RWPE2 (cell line): ENCODE measurements around the gene PRRX1.

Source experiments
- ATAC-seq: fragments of 200-7000 bp; cut with Tn5 transposase; 3 replicates; pipeline ENCODE4 v1.9.1; 2021; ENCODE audit warnings: low read depth
- DNase-seq: peaks from one replicate; pipeline ENCODE4 v3.0.0-alpha.2; 2020; ENCODE audit warnings: low spot score
- H3K27ac ChIP-seq: fragments of 450-650 bp; 2 replicates; pipeline ENCODE4 v1.5.1; 2017; ENCODE audit warnings: mild to moderate bottlenecking; ENCODE audit not compliant: poor library complexity, severe bottlenecking
- H3K27me3 ChIP-seq: fragments of 250-450 bp; sonication (Bioruptor Pico); 2 replicates; pipeline ENCODE4 v1.5.1; 2021; ENCODE audit warnings: mild to moderate bottlenecking, moderate library complexity; ENCODE audit not compliant: insufficient read depth, poor library complexity, severe bottlenecking
- H3K36me3 ChIP-seq: fragments of 250-450 bp; sonication (Bioruptor Pico); 2 replicates; pipeline ENCODE4 v1.5.1; 2020; ENCODE audit warnings: low read depth, mild to moderate bottlenecking, moderate library complexity
- H3K4me1 ChIP-seq: fragments of 250-450 bp; sonication (Bioruptor Pico); 2 replicates; pipeline ENCODE4 v1.5.1; 2021; ENCODE audit warnings: mild to moderate bottlenecking, moderate library complexity; ENCODE audit not compliant: insufficient read depth, poor library complexity, severe bottlenecking
- H3K4me3 ChIP-seq: fragments of 250-450 bp; sonication (Bioruptor Pico); 2 replicates; pipeline ENCODE4 v1.5.1; 2021; ENCODE audit warnings: mild to moderate bottlenecking, moderate library complexity; ENCODE audit not compliant: severe bottlenecking
- H3K9me3 ChIP-seq: fragments of 250-450 bp; sonication (Bioruptor Pico); 2 replicates; pipeline ENCODE4 v1.5.1; 2021; ENCODE audit warnings: mild to moderate bottlenecking, moderate library complexity; ENCODE audit not compliant: severe bottlenecking
- TF ChIP-seq, protein P1 (sequence below): fragments of 450-650 bp; IDR thresholded peaks from one replicate; pipeline ENCODE4 v1.5.1; 2017; ENCODE audit warnings: mild to moderate bottlenecking, moderate library complexity; ENCODE audit not compliant: poor library complexity, severe bottlenecking

Gene PRRX1

DNA sequence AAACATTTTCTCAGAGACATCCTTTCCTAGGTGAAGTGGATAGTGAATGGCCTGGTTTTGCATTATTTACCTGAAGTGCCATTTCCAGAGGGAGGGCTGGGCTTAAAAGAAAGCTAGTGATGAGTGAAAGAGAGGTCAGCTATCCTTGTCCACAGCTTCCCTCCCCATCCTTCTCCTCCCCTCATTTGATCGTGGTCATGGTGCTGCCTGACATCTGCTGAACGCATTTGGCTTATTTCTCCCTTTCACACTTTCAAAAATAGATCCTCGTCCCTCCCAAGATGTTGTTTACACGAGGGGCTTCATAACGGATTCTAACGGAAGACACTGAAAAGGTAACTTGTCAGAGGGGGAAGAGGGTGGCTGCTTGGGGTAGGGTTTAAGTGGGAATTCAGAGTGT, 66.1 kb downstream of the PRRX1 start:
- Histone ChIP-seq H3K27me3 (peaks cover 6% of the 10 kb centered on the region), H3K4me1 (no peaks in the 10 kb centered on the region), H3K36me3 (no peaks in the 10 kb centered on the region), H3K9me3 (no peaks in the 10 kb centered on the region), H3K4me3 (no peak overlapping the region), H3K27ac (no peak overlapping the region)
- DNase-seq (no peak), ATAC-seq (no peak)
- TF ChIP-seq, protein P1, sequence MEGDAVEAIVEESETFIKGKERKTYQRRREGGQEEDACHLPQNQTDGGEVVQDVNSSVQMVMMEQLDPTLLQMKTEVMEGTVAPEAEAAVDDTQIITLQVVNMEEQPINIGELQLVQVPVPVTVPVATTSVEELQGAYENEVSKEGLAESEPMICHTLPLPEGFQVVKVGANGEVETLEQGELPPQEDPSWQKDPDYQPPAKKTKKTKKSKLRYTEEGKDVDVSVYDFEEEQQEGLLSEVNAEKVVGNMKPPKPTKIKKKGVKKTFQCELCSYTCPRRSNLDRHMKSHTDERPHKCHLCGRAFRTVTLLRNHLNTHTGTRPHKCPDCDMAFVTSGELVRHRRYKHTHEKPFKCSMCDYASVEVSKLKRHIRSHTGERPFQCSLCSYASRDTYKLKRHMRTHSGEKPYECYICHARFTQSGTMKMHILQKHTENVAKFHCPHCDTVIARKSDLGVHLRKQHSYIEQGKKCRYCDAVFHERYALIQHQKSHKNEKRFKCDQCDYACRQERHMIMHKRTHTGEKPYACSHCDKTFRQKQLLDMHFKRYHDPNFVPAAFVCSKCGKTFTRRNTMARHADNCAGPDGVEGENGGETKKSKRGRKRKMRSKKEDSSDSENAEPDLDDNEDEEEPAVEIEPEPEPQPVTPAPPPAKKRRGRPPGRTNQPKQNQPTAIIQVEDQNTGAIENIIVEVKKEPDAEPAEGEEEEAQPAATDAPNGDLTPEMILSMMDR, result no peak

DNA sequence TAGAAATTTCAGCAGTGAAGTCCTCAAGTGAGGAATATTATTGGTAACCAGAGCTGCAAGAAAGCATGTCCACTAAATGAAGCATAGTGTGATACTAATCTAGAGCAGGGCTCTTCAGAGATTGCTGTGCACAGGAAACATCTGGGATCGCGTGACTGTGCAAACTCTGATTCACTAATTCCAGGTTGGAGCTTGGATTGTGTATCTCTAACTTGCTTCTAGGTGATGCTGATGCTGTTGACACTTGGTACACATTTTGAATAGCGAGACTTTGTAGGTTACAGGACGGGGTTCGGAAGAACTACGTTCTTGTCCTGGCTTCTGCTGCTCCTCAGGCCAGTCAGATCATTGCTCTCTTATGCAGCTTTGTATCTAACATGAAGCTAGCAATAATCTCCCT, 66.5 kb downstream of the PRRX1 start:
- Histone ChIP-seq H3K9me3 (no peaks in the 10 kb centered on the region), H3K4me3 (no peak overlapping the region), H3K4me1 (no peaks in the 10 kb centered on the region), H3K27ac (no peak overlapping the region), H3K27me3 (peaks cover 6% of the 10 kb centered on the region), H3K36me3 (no peaks in the 10 kb centered on the region)
- TF ChIP-seq, protein P1, result no peak
- DNase-seq, result no peak
- ATAC-seq, result no peak

DNA sequence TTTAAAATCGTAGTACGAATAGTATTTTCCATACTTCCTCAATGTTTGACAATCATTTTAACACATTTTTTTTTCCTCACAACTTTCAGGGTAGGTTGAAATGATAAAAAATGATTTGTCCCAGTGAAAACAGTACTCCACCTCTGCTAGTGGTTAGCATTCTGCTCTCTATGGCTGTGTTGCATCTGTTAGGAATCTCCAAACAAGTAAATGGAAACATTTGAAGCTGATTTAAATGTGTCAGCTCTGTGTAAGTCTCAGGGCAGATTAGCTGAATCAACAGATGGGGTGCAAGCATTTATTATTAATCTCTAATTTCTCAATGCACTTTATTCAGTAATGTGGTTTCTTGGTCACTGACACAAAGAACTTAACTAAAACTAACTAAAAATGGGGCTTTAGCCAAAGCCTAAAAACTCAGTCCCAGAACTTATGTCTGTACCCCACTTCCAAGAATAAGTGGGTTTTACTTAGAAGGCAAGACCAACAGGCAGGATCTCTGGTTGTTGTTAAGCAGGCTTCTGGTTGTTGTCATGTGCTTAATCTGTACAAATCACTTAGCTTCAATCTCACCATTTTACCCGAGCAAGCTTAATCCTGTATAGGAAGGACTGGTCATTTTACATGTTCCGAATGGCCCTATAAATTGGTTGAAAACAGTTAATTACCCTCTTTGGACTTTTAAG, 67.8 kb downstream of the PRRX1 start:
- ATAC-seq (no peak), DNase-seq (no peak)
- Histone ChIP-seq H3K36me3 (no peaks in the 10 kb centered on the region), H3K4me1 (no peaks in the 10 kb centered on the region), H3K9me3 (no peaks in the 10 kb centered on the region), H3K27me3 (peaks cover 6% of the 10 kb centered on the region), H3K27ac (no peak overlapping the region), H3K4me3 (no peak overlapping the region)
- TF ChIP-seq, protein P1, result no peak

DNA sequence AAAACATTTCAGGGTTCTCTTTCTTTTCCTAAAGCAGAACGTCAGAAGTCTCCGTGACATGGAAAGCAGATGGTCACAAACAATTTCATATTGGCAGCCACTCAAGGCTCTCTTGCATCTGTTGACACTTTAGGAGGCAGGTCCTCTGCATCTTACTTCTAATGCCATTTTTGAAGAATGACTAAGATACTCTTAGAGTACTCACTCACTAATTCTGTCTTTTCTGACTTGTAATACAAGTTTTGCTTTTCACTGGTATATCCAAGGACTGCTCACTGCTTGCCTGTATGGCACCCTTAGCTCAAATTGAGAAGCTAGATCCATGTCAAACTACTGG, 68.3 kb downstream of the PRRX1 start:
- no peak for DNase-seq
- ATAC-seq, result no peak
- no peak overlapping the region for H3K27ac ChIP-seq

More for the DNA sequence above, 68.3 kb downstream of the PRRX1 start:
- Histone ChIP-seq H3K9me3 (no peaks in the 10 kb centered on the region), H3K4me1 (no peaks in the 10 kb centered on the region), H3K36me3 (no peaks in the 10 kb centered on the region), H3K4me3 (no peak overlapping the region), H3K27me3 (peaks cover 6% of the 10 kb centered on the region)
- TF ChIP-seq, protein P1, result no peak
